ENCODE results near the gene LTB.

GRCh38 chr6:31614684-31615578, 32.7 kb upstream of the LTB start, which contains the start of gene AIF1:
- TF ChIP-seq POLR2A (IDR thresholded peaks at IDR 0.05): no peak
- TF ChIP-seq EP300 (IDR thresholded peaks at IDR 0.05): no peak
- no peak for TF ChIP-seq CTCF (IDR thresholded peaks at IDR 0.05)
